ENCODE data around the gene ADGRF5.

Gene ADGRF5

DNA sequence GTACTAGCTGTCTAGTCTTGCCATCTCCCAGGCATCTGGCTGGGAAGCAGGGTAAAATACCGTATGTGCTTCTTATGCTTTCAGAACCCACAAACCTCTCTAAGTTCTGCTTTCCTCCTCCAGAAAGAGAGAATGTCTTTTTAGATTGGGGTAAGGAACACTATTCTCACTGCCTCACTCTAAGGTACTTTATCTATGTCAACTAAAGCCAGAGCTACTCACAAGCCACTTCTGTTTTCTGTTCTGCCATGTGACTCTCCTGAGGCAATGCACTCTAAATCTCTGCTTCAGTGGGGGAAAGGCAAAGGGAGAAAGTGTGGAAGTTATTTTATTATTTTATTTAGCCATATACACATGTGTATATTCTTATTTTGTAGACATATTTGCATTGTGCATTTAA lies 112.9 kb downstream of the ADGRF5 start:
- Histone ChIP-seq H3K79me2 (ENCODE audit: insufficient read depth, low read depth) (no peaks in the 10 kb centered on the region), H3K36me3 (ENCODE audit: insufficient read depth) (no peaks in the 10 kb centered on the region)

More for the DNA sequence above, 112.9 kb downstream of the ADGRF5 start:
- Histone ChIP-seq H3K27ac (no peak overlapping the region), H3K9ac (no peak overlapping the region), H4K20me1 (ENCODE audit: insufficient read depth) (no peaks in the 10 kb centered on the region), H3K4me1 (ENCODE audit: low read depth, poor library complexity, severe bottlenecking) (no peaks in the 10 kb centered on the region), H3K27me3 (ENCODE audit: insufficient read depth, low read depth) (no peaks in the 10 kb centered on the region), H3K4me2 (no peak overlapping the region), H2AFZ (ENCODE audit: low read depth) (no peak overlapping the region), H3K4me3 (IDR thresholded peaks at IDR 0.05; ENCODE audit: insufficient read depth, low read depth, low read length) (no peak overlapping the region)
- TF ChIP-seq, protein P1, sequence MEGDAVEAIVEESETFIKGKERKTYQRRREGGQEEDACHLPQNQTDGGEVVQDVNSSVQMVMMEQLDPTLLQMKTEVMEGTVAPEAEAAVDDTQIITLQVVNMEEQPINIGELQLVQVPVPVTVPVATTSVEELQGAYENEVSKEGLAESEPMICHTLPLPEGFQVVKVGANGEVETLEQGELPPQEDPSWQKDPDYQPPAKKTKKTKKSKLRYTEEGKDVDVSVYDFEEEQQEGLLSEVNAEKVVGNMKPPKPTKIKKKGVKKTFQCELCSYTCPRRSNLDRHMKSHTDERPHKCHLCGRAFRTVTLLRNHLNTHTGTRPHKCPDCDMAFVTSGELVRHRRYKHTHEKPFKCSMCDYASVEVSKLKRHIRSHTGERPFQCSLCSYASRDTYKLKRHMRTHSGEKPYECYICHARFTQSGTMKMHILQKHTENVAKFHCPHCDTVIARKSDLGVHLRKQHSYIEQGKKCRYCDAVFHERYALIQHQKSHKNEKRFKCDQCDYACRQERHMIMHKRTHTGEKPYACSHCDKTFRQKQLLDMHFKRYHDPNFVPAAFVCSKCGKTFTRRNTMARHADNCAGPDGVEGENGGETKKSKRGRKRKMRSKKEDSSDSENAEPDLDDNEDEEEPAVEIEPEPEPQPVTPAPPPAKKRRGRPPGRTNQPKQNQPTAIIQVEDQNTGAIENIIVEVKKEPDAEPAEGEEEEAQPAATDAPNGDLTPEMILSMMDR (conservative IDR thresholded peaks at IDR 0.05; ENCODE audit: low read depth, low read length) = no peak
